Lung (tissue), 12 donors: ENCODE results near the gene USP12. TPM values are rescaled to one million over a fixed set of nuclear protein-coding genes. Genes with fewer than 3 reads are reported as not detected.

Experiments
- ATAC-seq: fragments of 200-7000 bp; cut with Tn5 transposase; one replicate; pipeline ENCODE4 v1.9.1; 2020; ENCODE audit warnings: moderate number of reproducible peaks; ENCODE audit not compliant: insufficient read depth, low FRiP score
- DNase-seq, 3 donors: peaks; one replicate each; pipeline ENCODE4 v3.0.0-alpha.2; 2013 to 2017
- H3K27ac ChIP-seq, 2 donors: one replicate each; pipeline ENCODE4 v1.5.1; 2013; ENCODE audit warnings: mild to moderate bottlenecking in 2 of 2, moderate library complexity in 2 of 2, control low read depth in 1 of 2, inconsistent platforms in 1 of 2, low read depth in 1 of 2, low read length in 1 of 2
- H3K27me3 ChIP-seq, 3 donors: one replicate each; pipeline ENCODE4 v1.5.1; 2013; ENCODE audit warnings: low read length in 2 of 3; ENCODE audit not compliant: control insufficient read depth in 3 of 3, insufficient read depth in 3 of 3
- H3K36me3 ChIP-seq, 4 donors: one replicate each; pipeline ENCODE4 v1.5.1; 2013; ENCODE audit warnings: low read length in 4 of 4, mild to moderate bottlenecking in 1 of 4, moderate library complexity in 1 of 4; ENCODE audit not compliant: control insufficient read depth in 4 of 4, insufficient read depth in 4 of 4
- H3K4me1 ChIP-seq, 5 donors: one replicate each; pipeline ENCODE4 v1.5.1; 2013; ENCODE audit warnings: low read length in 5 of 5, mild to moderate bottlenecking in 2 of 5, moderate library complexity in 1 of 5; ENCODE audit not compliant: control insufficient read depth in 5 of 5, insufficient read depth in 5 of 5
- H3K4me3 ChIP-seq: one replicate; pipeline ENCODE4 v1.5.1; 2013; ENCODE audit warnings: mild to moderate bottlenecking, control low read depth, moderate library complexity
- H3K9ac ChIP-seq, 2 donors: one replicate each; pipeline ENCODE4 v1.5.1; 2013; ENCODE audit warnings: low read length in 2 of 2, control low read depth in 1 of 2; ENCODE audit not compliant: insufficient read depth in 1 of 2
- H3K9me3 ChIP-seq, 4 donors: one replicate each; pipeline ENCODE4 v1.5.1; 2013; ENCODE audit warnings: low read length in 3 of 4, mild to moderate bottlenecking in 1 of 4, moderate library complexity in 1 of 4; ENCODE audit not compliant: control insufficient read depth in 4 of 4, insufficient read depth in 3 of 4
- CTCF ChIP-seq: IDR thresholded peaks from 2 replicates; pipeline ENCODE4 v1.5.1; 2012; ENCODE audit warnings: mild to moderate bottlenecking; ENCODE audit errors: control extremely low read depth, extremely low read depth
- WGBS, 2 donors: extraction: QIAGEN DNeasy Blood & Tissue Kit; methylation state at CpG; one replicate each; pipeline ENCODE4 v1.1.7; 2013; 5-methylcytosine and 5-hydroxymethylcytosine counted together
- polyA plus RNA-seq, 2 donors: library from polyadenylated mRNA; stranded (reverse); fragments of 200-250 nt; gene quantifications; one replicate each; pipeline ENCODE4 v1.2.1, GENCODE V29; 2013
- total RNA-seq, 2 donors: library from RNA; depleted of rRNA in 1 of 2; stranded (reverse); fragments of >200 nt in 1 of 2; gene quantifications; one replicate each; pipeline ENCODE4 v1.2.1, GENCODE V29; 2014 to 2021
- donor health status: control.
- donor health status: control.
- donor health status: Bipolar disorder and iron deficiency.
- donor health status: healthy.
- donor health status: DM: yes; HTN: yes; CAD: no.

The USP12 gene
- total and polyA plus RNA-seq, 4 donors, result 12.6 to 60.0 (median 19.2) TPM

GRCh38 chr13:27138457-27139093 lies 33.0 kb downstream of the USP12 start:
- WGBS, 2 donors, result 91 to 93% methylated on average over 4 of the region's 4 CpGs
- DNase-seq, result no peak
- Histone ChIP-seq H3K4me3 (no peak overlapping the region), H3K27ac (no peak overlapping the region), H3K9ac (no peak overlapping the region), H3K27me3 (no peaks in the 10 kb centered on the region), H3K36me3 (peaks cover 0 to 2% (median 0%) of the 10 kb centered on the region in 4 donors), H3K9me3 (peaks cover 0 to 8% (median 0%) of the 10 kb centered on the region in 4 donors), H3K4me1 (peaks cover 0 to 13% (median 7%) of the 10 kb centered on the region in 5 donors)
- ATAC-seq, result no peak
- no peak for TF ChIP-seq CTCF

GRCh38 chr13:27137759-27138158 lies 33.9 kb downstream of the USP12 start:
- TF ChIP-seq CTCF, result no peak
- Histone ChIP-seq H3K27me3 (no peaks in the 10 kb centered on the region), H3K27ac (no peak overlapping the region), H3K4me3 (no peak overlapping the region), H3K9ac (no peak overlapping the region), H3K9me3 (peaks cover 0 to 8% (median 0%) of the 10 kb centered on the region in 4 donors), H3K4me1 (peaks cover 0 to 16% (median 7%) of the 10 kb centered on the region in 5 donors), H3K36me3 (peaks cover 0 to 2% (median 0%) of the 10 kb centered on the region in 4 donors)
- ATAC-seq (no peak), DNase-seq (no peak)
- WGBS, 2 donors, result 92 to 94% methylated on average over 7 of the region's 7 CpGs

GRCh38 chr13:27135023-27135422 lies 36.6 kb downstream of the USP12 start:
- DNase-seq, result no peak
- Histone ChIP-seq H3K4me3 (no peak overlapping the region), H3K27ac (no peak overlapping the region), H3K9me3 (peaks cover 0 to 2% (median 0%) of the 10 kb centered on the region in 4 donors), H3K36me3 (peaks cover 0 to 2% (median 0%) of the 10 kb centered on the region in 4 donors), H3K9ac (no peak overlapping the region), H3K4me1 (peaks cover 0 to 19% (median 7%) of the 10 kb centered on the region in 5 donors), H3K27me3 (no peaks in the 10 kb centered on the region)
- 88 to 90% methylated on average over 5 of the region's 5 CpGs for WGBS, 2 donors
- TF ChIP-seq CTCF, result no peak
- ATAC-seq, result no peak
